Right ventricle myocardium inferior (tissue), 1 donor: ENCODE measurements around the gene FHOD1. TPM values are rescaled to one million over a fixed set of nuclear protein-coding genes. Genes with fewer than 3 reads are reported as not detected.

Source experiments
- ATAC-seq: fragments of 200-7000 bp; cut with Tn5 transposase; one replicate; pipeline ENCODE4 v1.9.1; 2020; ENCODE audit warnings: mild to moderate bottlenecking, moderate library complexity
- DNase-seq: peaks from one replicate; pipeline ENCODE4 v3.0.0; 2021; ENCODE audit errors: missing footprints
- intact Hi-C: fragments of 100-400 bp; cut with DNase I; formaldehyde crosslinking; loops from one replicate; pipeline ENCODE4 v1.11.0; 2022
- microRNA-seq: library from miRNA; unstranded; fragments of <30 nt; microRNA quantifications from one replicate; pipeline ENCODE4 v1.2.0, GENCODE V29; 2020
- total RNA-seq: library from RNA; stranded (reverse); fragmentation: NEBNext Ultra II Directional; extraction: Animal tissue kit (Norgen Biotek cat#: 25700); gene quantifications from one replicate; pipeline ENCODE4 v1.2.1, GENCODE V29; 2021
- donor health status: DM: no; HTN: yes; CAD: no; lungs with severe emphysema.

FHOD1 gene
- total RNA-seq, 1 donor from 2014 or later = 15.3 TPM

- ATAC-seq = no peak
- intact Hi-C loops = no loop called here
These were observed 58.5 kb downstream of the FHOD1 start for GRCh38 chr16:67188798-67189197.

GRCh38 chr16:67188323-67188722 is 59.0 kb downstream of the FHOD1 start:
- ATAC-seq = no peak
- no peak for DNase-seq
- intact Hi-C loops = no loop called here

More at GRCh38 chr16:67188798-67189197, 58.5 kb downstream of the FHOD1 start:
- DNase-seq = no peak

- no peak for DNase-seq
- ATAC-seq = no peak
- intact Hi-C loops = no loop called here
These were observed 59.9 kb downstream of the FHOD1 start for GRCh38 chr16:67187175-67187890.

- ATAC-seq = no peak
- DNase-seq = peak; percentile 56
- intact Hi-C loops = no loop called here
These were observed 60.7 kb downstream of the FHOD1 start for GRCh38 chr16:67186550-67186950.

- ATAC-seq (no peak), DNase-seq (no peak)
- intact Hi-C loops = loop anchor here (1.0 to 2.0 kb wide), 2 partner anchors 25 to 208 kb away; no protein-coding TSS in a partner anchor
These were observed 61.6 kb downstream of the FHOD1 start for GRCh38 chr16:67185651-67186134.

- ATAC-seq (peak; percentile 59), DNase-seq (peak; percentile 96)
- intact Hi-C loops = loop anchor here (1.0 to 2.0 kb wide), 2 partner anchors 24 to 208 kb away; no protein-coding TSS in a partner anchor
These were observed 62.2 kb downstream of the FHOD1 start for GRCh38 chr16:67184995-67185650.

GRCh38 chr16:67184453-67184994 is 62.8 kb downstream of the FHOD1 start:
- intact Hi-C loops = loop anchor here (2.0 kb wide), 1 partner anchor 24 kb away; no protein-coding TSS in a partner anchor
- DNase-seq (no peak), ATAC-seq (peak; percentile 2)

- peak; percentile 96 for ATAC-seq
- intact Hi-C loops = loop anchor here (2.0 kb wide), 1 partner anchor 23 kb away; no protein-coding TSS in a partner anchor
These were observed 63.4 kb downstream of the FHOD1 start, which contains the start of gene MATCAP1 for GRCh38 chr16:67183627-67184452. TSS of gene MATCAP1 (minus strand) at chr16:67183963. CDS start at chr16:67180610, 3,353 bp downstream.

GRCh38 chr16:67183284-67183626 is 64.0 kb downstream of the FHOD1 start:
- DNase-seq = no peak
- intact Hi-C loops = no loop called here
- no peak for ATAC-seq

More at GRCh38 chr16:67183627-67184452, 63.4 kb downstream of the FHOD1 start, which contains the start of gene MATCAP1:
- peak; percentile 97 for DNase-seq

- ATAC-seq = no peak
- intact Hi-C loops = no loop called here
- DNase-seq = no peak
These were observed 65.0 kb downstream of the FHOD1 start for GRCh38 chr16:67182288-67182687.

GRCh38 chr16:67181346-67181745 is 65.9 kb downstream of the FHOD1 start:
- ATAC-seq (no peak), DNase-seq (peak; percentile 50)
- intact Hi-C loops = no loop called here

- DNase-seq = no peak
- no peak for ATAC-seq
- intact Hi-C loops = no loop called here
These were observed 67.1 kb downstream of the FHOD1 start for GRCh38 chr16:67180166-67180565.

GRCh38 chr16:67179421-67180080 is 67.7 kb downstream of the FHOD1 start:
- peak; percentile 65 for DNase-seq
- intact Hi-C loops = no loop called here

More at GRCh38 chr16:67179421-67180080, 67.7 kb downstream of the FHOD1 start:
- ATAC-seq = no peak

Small RNA genes lying within 50 kb of the gene (microRNA-seq; reads per million reads assigned to microRNA genes)
- 117 reads per million, percentile 54 among the genes with 10 or more reads in this experiment for gene MIR328

Other genes with a start within 250 kb of the FHOD1 start
- gene CBFB, start 218.3 kb downstream of the FHOD1 start, total RNA-seq = 22.0 TPM
- 10.8 TPM for gene PHAF1, start 137.5 kb downstream of the FHOD1 start, total RNA-seq
- 9.3 TPM for gene B3GNT9, start 96.5 kb downstream of the FHOD1 start, total RNA-seq
- gene TRADD, start 87.6 kb downstream of the FHOD1 start, total RNA-seq = 8.2 TPM
- gene FBXL8, start 87.5 kb downstream of the FHOD1 start, total RNA-seq = 10.8 TPM
- gene HSF4, start 82.7 kb downstream of the FHOD1 start, total RNA-seq = 49.9 TPM
- gene NOL3, start 76.9 kb downstream of the FHOD1 start, total RNA-seq = 109 TPM
- gene MATCAP1, start 63.5 kb downstream of the FHOD1 start, total RNA-seq = 9.8 TPM
- gene EXOC3L1, start 57.3 kb downstream of the FHOD1 start, total RNA-seq = 4.1 TPM
- 36.9 TPM for gene E2F4, start 55.3 kb downstream of the FHOD1 start, total RNA-seq
- 0.89 TPM for gene ELMO3, start 48.4 kb downstream of the FHOD1 start, total RNA-seq
- gene TMEM208, start 20.4 kb downstream of the FHOD1 start, total RNA-seq = 12.5 TPM
- 0.84 TPM for gene SLC9A5, start 1.5 kb upstream of the FHOD1 start, total RNA-seq
- gene PLEKHG4, start 32.1 kb upstream of the FHOD1 start, total RNA-seq = 1.1 TPM
- not detected for gene KCTD19, start 79.3 kb upstream of the FHOD1 start, total RNA-seq
- gene LRRC36, start 79.3 kb upstream of the FHOD1 start, total RNA-seq = not detected
- 9.5 TPM for gene TPPP3, start 146.0 kb upstream of the FHOD1 start, total RNA-seq
- 2.9 TPM for gene ZDHHC1, start 169.0 kb upstream of the FHOD1 start, total RNA-seq
- gene HSD11B2, start 183.6 kb upstream of the FHOD1 start, total RNA-seq = 0.81 TPM
- 67.7 TPM for gene ATP6V0D1, start 233.7 kb upstream of the FHOD1 start, total RNA-seq
- not detected for gene AGRP, start 236.1 kb upstream of the FHOD1 start, total RNA-seq